ENCODE measurements around the gene ANKRD24. TPM values are rescaled to one million over a fixed set of nuclear protein-coding genes. Genes with fewer than 3 reads are reported as not detected.
A peak's percentile ranks its signal among the peaks of the same experiment; 100 is the strongest.
"Not testable (repeated sequence)": the region's sequence is repeated elsewhere in the genome, so short reads cannot be mapped to it uniquely, and the experiment has no call there.

The ANKRD24 gene
- total RNA-seq, 2 donors from 2014 or later: 0.86 to 1.2 TPM

DNA sequence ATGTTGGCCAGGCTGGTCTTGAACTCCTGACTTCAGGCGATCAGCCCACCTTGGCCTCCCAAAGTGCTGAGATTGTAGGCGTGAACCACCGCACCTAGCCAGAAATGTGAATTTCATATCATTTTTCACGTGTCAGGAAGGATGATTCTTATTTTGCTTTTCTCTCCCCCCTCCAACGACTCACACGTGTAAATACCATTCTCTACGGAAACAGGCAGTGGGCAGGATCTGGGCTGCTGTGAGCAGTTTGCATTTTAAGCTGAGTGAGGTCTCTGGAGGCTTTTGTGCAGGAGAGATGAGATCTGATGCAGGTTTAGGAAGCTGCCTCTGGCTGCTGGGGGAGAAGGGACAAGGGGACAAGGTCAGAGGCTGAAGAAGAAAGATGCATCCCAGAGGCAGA, 11.9 kb downstream of the ANKRD24 start:
- ATAC-seq (no peak), DNase-seq (no peak)
- intact Hi-C loops (cut with DNase I): no loop called here

DNA sequence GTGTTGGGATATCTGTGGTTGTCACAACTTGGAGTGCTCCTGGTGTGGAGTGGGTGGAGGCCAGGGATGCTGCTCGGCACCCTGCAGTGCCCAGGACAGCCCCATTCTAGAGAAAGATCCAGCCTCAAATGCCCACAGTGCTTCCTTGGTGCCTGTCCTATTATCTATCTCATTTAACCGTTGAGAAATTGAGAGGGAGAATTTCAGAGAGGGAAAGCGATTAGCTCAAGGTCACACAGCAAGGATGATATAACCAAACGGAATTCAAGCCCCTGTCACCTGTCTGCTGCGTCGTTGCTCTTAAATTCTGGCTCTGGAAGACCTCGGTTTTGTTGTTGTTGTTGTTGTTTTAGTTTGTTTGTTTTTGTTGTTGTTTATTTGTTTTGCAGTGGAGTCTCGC, 13.5 kb downstream of the ANKRD24 start:
- intact Hi-C loops (cut with DNase I): no loop called here
- DNase-seq (no peak), ATAC-seq (no peak)

DNA sequence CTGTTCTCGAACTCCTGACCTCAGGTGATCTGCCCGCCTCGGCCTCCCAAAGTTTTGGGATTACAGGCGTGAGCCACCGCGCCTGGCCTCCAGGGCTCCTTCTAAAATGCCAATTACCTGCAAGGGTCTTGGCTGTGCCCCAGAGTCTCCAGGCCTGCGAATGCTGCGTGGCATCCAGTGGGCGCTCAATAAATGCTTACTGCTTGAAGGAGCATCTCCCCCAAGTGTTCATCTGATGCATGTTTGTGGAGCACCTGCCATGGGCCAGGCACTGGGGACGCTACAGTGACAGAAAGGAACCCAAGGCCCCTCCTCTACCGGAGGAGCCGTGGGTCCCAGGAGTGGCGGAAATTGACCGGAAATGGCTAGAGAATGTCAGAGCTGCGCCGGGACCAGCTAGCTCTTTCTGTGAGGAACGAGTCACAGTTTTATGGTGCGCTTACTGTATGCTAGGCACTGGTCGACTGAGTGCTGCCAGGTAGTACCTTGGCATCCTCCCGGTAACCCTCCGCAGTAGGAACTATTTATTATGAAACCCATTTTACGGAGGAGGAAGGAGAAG, 14.2 kb downstream of the ANKRD24 start:
- ATAC-seq: no peak
- DNase-seq: no peak
- intact Hi-C loops (cut with DNase I): no loop called here

DNA sequence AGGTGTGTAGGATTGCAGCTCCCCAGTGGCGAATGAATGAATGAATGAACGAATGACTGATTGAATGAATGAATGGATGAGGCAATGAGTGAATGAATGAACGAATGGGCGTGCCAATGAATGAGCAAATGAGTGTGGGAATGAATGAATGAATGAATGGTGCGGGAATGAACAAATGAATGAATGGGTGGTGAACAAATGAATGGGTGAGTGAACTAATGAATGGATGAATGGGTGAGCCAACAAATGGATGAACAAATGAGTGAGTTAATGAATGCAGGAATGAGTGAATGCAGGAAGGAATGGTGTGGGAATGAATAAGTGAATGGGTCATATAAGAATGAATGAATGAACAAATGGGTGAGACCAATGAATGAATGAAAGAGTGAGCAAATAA, 14.7 kb downstream of the ANKRD24 start:
- ATAC-seq (no peak), DNase-seq (no peak)
- intact Hi-C loops (cut with DNase I): no loop called here

DNA sequence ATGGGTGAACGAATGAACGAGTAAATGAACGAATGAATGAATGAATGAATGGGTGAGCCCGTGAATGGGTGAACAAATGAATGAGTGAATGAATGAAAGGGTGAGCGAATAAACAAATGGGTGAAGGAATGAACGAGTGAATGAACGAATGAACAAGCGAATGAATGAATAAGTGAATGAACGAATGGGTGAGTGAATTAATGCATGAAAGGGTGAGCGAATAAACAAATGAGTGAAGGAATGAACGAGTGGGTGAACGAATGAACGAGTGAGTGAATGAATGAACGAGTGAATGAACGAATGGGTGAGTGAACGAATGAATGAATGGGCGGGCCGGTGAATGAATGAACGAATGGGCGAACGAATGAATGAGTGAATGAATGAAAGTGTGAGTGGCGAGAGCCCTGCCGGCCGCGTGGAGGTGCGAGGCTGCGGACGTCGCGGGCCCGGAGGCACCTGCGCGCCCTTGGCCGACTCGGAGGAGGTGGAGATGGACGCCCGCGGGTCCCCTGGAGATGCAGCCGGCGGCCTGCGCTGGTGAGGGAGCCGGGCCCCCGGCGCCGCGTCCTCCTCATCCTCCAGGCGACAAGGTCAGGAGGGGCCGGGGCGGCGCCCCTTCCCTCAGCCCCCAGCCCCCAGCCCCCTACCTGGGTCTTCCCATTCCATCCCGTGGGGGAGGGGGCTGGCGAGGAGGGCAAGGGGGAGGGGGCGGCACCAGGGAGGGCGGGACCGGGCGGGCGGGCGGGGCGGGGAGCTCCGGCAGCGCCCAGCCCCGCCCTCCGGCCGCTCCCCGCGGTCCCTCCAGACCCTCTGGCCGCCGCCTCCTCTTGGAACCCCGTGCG, 15.4 kb downstream of the ANKRD24 start:
- DNase-seq: no peak

DNA sequence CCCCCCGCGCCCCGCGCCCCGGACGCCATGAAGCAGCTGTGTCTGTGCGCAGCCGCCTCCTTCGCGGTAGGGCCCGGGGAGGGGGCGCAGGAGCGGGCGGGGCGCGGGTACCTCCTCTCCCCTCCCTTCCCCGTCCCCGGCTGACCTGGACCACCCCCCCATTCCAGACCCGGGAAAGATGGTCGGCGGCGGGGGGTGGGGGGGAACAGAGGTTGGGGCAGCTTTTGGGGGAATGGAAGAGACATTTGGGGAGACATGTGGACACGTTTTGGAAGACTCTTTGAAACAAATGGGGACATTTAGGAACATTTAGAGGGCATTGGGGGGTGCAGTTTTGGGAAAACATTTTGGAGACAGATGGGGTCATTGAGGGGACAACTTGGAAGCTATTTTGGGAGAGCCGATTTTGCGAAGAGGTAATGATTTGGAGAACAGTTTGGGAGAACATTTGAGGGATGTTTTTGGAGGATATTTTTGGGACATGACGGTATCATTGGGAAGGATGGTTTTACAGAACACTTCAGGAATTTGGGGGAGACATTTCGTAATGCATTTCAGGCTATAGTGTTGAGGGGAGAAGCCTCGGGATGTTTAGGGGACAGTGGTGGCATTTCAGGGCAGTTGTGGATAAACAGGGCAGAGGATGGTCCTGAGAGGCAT, 16.1 kb downstream of the ANKRD24 start:
- DNase-seq: no peak
- no peak for ATAC-seq
- intact Hi-C loops (cut with DNase I): no loop called here

More for the DNA sequence above, 15.4 kb downstream of the ANKRD24 start:
- intact Hi-C loops (cut with DNase I): no loop called here
- ATAC-seq: peak; percentile 8 to 21

DNA sequence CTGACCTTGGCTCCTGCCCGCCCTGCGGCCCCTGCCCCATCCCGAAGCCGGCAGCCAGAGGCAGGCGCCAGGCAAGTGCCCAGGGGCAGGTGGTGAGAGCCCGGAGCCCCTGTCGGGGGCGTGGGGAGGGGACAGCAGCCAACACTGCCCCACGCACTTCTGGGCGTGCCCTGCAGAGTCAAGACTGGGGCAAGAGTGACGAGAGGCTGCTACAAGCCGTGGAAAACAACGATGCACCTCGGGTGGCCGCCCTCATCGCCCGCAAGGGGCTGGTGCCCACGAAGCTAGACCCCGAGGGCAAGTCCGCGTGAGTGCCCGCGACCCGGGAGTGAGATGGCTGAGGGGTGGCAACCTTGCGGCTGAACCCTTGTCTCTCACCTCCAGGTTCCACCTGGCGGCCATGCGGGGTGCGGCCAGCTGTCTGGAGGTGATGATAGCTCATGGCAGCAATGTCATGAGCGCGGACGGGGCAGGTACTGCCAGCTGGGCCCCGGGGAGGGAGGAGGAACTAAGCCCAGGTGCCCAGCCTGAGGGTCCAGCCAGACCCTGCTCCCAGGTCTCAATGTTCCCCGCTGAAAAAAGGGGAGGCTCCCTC, 17.3 kb downstream of the ANKRD24 start:
- ATAC-seq (no peak), DNase-seq (no peak)
- intact Hi-C loops (cut with DNase I): loop anchor here (5.0 to 10.0 kb wide), 2 partner anchors 212 to 535 kb away; partner anchors contain the start of gene EEF2 (in 1 of the 2)

DNA sequence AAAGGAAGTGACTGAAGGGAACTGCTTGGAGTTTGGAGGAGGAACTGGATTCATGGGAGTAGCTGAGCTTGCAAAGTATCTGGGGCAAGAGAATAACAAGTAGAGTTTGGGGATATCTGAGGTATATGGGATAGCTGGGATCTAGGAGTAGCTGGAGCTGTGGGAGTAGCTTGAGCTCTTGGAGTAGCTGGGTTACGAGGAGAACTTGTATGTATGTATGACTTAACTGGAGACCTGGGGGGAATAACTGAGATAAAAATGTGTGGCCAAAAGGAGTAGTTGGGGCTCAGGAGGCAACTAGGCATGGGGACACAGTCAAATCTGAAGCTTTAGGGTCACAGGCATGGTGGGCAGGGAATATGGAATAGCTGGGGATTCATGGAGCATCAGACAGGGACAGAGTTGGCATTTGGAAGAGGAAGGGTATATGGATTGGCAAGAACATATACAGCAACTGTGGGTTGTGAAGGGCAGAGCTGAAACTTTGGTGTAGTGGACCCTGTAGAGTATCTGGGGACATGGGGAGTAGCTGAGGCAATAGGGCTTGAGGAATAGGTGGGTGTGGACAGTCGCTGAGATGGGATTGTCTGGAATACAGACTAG, 18.6 kb downstream of the ANKRD24 start:
- no peak for ATAC-seq
- intact Hi-C loops (cut with DNase I): loop anchor here (5.0 to 10.0 kb wide), 2 partner anchors 214 to 536 kb away; partner anchors contain the start of gene EEF2 (in 1 of the 2)

DNA sequence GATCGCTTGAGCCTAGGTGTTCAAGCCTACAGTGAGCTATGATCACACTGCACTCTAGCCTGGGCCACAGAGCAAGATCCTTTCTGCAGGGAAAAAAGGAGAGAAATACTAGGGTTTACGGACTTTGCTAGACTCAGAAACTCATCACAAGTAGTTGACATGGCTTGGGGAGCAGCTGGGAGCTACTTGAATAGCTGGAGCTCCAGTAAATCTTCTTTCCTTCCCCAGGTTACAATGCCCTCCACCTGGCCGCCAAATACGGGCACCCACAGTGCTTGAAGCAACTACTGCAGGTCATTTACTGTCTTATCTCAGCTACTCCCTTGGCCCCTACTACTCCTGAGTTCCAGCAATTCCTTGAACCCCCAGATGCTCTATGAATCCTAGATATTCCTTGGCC, 19.3 kb downstream of the ANKRD24 start:
- intact Hi-C loops (cut with DNase I): loop anchor here (5.0 to 10.0 kb wide), 2 partner anchors 214 to 537 kb away; partner anchors contain the start of gene EEF2 (in 1 of the 2)
- ATAC-seq (no peak), DNase-seq (no peak)

More for the DNA sequence above, 18.6 kb downstream of the ANKRD24 start:
- no peak for DNase-seq

DNA sequence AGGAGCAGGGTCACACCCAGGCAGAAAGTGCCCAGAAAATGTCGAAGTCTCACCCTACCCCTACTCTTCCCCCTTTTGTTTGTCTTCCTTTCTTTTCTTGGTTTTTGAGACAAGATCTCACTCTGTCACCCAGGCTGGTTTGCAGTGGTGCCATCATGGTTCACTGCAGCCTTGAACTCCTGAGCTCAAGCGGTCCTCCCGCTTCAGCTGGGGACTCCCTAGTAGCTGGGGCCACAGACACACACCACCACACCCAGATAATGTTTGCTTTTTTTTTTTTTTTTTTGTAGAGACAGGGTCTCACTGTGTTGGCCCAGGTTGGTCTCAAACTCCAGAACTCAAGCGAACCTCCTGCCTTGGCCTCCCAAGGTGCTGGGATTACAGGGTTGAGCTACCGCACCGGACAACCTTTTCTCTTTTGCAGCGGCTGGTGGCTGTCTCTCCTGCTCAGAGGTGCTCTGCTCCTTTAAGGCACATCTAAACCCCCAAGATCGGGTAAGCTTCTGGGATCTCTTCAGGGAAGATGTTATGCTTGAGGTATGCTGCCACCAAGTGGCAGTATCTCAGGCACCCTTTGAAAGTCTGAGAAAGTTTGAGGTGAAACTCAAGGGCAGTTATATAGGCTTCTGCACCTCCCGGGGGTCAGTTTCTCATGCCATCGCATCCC, 24.5 kb downstream of the ANKRD24 start:
- intact Hi-C loops (cut with DNase I): loop anchor here in 1 of 2 donors (10.0 kb wide), 1 partner anchor 542 kb away; no protein-coding TSS in a partner anchor
- ATAC-seq (no peak), DNase-seq (no peak)

DNA sequence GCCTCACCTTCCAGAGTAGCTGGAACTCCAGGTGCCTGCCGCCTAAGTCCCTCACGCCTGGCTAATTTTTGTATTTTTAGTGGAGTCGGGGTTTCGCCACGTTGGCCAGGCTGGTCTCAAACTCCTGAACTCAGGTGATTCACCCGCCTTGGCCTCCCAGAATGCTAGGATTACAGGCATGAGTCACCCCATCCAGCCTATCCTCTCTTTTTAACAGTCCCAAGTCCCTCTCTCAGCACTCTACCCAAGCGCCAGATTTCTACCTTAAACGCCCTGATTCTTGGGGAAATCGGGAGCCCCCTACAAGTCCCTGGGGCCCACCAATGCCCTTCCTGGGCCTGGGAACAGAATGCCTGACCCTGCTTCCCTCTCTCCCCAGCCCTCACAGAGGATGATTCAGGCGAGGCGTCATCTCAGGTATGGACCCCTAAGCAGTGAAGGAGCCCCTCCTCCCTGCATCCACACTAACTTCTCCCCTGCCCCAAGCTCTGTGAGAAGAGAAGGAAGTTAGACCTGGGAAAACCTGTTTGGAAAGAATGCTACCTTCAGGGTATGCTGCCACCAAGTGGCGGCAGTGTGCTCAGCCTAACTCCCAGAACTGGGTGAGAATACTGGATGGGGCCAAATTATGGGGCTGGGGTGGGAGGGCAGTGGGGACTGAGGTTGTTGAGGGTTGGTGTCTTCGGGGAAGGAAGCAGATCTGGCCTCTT, 26.1 kb downstream of the ANKRD24 start:
- intact Hi-C loops (cut with DNase I): loop anchor here in 1 of 2 donors (10.0 kb wide), 1 partner anchor 544 kb away; no protein-coding TSS in a partner anchor
- ATAC-seq (no peak), DNase-seq (no peak)

DNA sequence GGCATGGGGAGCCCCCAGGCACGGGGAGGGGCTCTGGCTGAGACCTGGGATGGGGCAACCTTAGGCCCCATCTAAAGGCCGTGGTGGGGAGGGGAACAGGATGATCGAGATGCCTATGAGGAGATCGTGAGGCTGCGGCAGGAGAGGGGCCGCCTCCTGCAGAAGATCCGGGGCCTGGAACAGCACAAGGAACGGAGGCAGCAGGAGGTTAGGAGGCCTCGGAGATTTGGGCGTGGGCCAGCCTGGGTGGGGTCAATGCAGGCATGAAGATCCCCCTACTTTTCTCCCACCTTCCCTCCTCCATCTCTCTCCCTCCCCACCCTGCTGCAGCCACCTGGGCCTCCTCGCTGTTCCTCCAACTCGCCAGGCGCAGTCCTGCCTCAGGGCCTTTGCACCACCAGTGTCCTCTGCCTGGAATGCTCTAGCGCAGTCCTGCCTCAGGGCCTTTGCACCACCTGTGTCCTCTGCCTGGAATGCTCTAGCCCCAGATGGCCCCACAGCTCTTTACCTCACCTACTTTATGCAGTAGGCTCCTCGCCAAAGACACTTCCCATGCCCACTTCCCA, 27.8 kb downstream of the ANKRD24 start:
- DNase-seq (no peak), ATAC-seq (no peak)
- intact Hi-C loops (cut with DNase I): no loop called here

DNA sequence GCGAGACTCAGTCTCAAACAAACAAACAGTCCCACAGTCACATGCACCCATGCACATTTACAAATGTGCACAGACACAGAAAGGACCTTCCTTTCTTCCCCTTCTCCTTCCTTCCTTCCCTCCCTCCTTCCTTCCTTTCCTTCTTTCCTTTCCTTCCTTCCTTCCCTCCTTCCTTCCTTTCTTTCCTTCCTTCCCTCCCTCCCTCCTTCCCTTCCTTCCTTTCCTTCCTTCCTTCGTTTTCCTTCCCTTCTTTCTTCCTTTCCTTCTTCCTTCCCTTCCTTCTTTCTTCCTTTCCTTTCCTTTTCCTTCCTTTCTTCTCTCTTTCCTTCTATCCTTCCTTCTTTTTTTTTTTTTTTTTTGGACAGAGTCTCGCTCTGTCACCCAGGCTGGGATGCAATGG, 30.6 kb downstream of the ANKRD24 start:
- DNase-seq (no peak), ATAC-seq (no peak)
- intact Hi-C loops (cut with DNase I): no loop called here

DNA sequence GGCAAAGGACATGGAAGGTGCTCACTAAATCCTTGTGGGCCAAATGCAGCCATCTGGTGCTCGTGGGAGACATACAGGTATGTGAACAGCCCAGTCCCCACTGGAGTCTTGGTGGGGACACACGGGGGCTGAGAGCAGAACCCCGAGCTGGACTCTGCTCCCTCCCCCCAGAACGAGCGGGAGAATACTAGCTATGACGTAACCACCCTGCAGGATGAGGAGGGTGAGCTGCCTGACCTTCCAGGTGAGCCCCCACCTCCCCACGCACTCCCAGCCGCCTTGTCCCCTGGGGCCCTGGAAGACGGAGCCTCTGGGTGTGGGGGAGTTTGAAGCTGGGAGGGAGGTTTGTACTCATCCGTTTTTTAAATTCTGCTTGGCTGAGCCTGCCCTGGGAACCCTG, 33.3 kb downstream of the ANKRD24 start:
- ATAC-seq: no peak
- DNase-seq: no peak
- intact Hi-C loops (cut with DNase I): no loop called here

DNA sequence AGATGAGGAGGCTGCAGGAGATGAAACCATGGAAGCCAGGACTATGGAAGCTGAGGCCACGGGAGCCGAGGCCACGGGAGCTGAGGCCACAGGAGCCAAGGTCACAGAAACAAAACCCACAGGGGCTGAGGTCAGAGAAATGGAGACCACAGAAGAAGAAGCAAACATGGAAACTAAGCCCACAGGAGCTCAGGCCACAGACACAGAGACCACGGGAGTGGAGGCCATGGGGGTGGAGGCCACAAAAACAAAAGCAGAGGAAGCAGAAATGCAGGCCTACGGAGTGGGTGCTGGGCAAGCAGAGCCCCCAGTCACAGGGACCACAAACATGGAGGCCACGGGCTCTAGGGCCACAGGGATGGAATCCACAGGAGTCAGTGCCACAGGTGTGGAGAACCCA, 34.4 kb downstream of the ANKRD24 start:
- DNase-seq: no peak
- ATAC-seq: no peak
- intact Hi-C loops (cut with DNase I): no loop called here

DNA sequence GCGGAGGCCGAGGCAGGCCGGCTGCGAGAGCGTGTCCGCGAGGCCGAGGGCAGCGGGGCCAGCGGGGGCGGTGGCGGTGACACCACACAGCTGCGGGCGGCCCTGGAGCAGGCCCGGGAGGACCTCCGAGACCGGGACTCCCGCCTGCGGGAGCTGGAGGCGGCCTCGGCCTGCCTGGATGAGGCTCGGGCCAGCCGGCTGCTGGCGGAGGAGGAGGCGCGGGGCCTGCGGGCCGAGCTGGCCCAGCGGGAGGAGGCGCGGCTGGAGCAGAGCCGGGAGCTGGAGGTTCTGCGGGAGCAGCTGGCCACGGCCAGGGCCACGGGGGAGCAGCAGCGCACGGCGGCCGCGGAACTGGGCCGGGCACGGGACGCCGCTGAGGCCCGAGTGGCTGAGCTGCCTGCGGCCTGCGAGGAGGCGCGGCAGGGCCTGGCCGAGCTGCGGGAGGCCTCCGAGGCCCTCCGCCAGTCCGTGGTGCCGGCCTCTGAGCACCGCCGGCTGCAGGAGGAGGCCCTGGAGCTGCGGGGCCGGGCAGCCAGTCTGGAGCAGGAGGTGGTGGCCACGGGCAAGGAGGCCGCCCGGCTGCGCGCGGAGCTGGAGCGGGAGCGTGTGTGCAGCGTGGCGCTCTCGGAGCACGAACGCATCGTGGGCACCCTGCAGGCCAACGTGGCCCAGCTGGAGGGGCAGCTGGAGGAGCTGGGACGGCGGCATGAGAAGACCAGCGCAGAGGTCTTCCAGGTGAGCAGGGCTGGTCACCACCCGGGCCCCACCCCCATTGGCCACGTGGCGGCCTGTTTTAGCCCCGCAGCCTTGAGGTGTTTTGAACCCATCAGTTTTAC, 35.2 kb downstream of the ANKRD24 start:
- ATAC-seq (no peak), DNase-seq (no peak)
- intact Hi-C loops (cut with DNase I): no loop called here

DNA sequence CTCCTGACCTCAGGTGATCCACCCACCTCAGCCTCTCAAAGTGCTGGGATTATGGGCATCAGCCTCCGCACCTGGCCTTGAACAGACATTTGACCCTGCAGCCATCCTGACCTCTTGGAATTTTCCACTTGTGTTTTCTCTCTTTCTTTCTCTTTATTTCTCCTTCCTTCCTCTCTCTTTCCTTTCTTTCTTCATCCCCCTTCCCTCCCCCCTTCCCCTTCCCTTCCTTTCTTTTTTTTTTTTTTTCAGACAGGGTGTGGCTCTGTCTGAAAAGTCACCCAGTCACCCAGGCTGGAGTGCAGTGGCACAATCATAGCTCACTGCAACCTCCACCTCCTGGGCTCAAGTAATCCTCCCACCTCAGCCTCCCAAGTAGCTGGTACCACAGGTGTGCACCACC, 36.0 kb downstream of the ANKRD24 start:
- ATAC-seq; intact Hi-C loops (cut with DNase I); DNase-seq: not testable (repeated sequence)

Data from left cardiac atrium (tissue), 4 donors.